HEK293 (cell line): Measurements from ENCODE around the gene NME5.
A peak's percentile ranks its signal among the peaks of the same experiment; 100 is the strongest.

Source experiments
- GLI2 ChIP-seq: fragments of 450-650 bp; formaldehyde crosslinking; IDR thresholded peaks from 2 replicates; pipeline ENCODE4; 2017; ENCODE audit warnings: missing biosample characterization, missing genetic modification characterization, low read depth, borderline replicate concordance
- KLF1 ChIP-seq: fragments of 450-650 bp; formaldehyde crosslinking; IDR thresholded peaks from 2 replicates; pipeline ENCODE4 v1.5.1; 2016; ENCODE audit warnings: missing biosample characterization, missing genetic modification characterization
- KLF7 ChIP-seq: fragments of 450-650 bp; formaldehyde crosslinking; IDR thresholded peaks from 2 replicates; pipeline ENCODE4 v1.5.1; 2016; ENCODE audit warnings: missing biosample characterization, missing genetic modification characterization, borderline replicate concordance
- SETDB1 ChIP-seq: IDR thresholded peaks from one replicate; pipeline ENCODE4 v1.6.1; 2017; ENCODE audit warnings: mild to moderate bottlenecking, low read length, moderate library complexity, mixed read lengths; ENCODE audit not compliant: insufficient read length
- YY1 ChIP-seq: fragments of 450-650 bp; formaldehyde crosslinking; IDR thresholded peaks from 2 replicates; pipeline ENCODE4 v1.5.1; 2018; ENCODE audit warnings: missing biosample characterization, missing genetic modification characterization
- ZFHX2 ChIP-seq: fragments of 450-650 bp; formaldehyde crosslinking; conservative IDR thresholded peaks from 2 replicates; pipeline ENCODE4 v1.5.1; 2016; ENCODE audit warnings: missing biosample characterization, missing genetic modification characterization
- ZFP3 ChIP-seq: fragments of 450-650 bp; formaldehyde crosslinking; IDR thresholded peaks from 2 replicates; pipeline ENCODE4 v1.5.1; 2016; ENCODE audit warnings: low read depth, missing biosample characterization, missing genetic modification characterization
- ZNF2 ChIP-seq: fragments of 450-650 bp; formaldehyde crosslinking; IDR thresholded peaks from 2 replicates; pipeline ENCODE4 v1.5.1; 2016; ENCODE audit warnings: missing biosample characterization, missing genetic modification characterization
- ZNF214 ChIP-seq: fragments of 450-650 bp; formaldehyde crosslinking; IDR thresholded peaks from 2 replicates; pipeline ENCODE4 v1.5.1; 2017; ENCODE audit warnings: missing biosample characterization, mild to moderate bottlenecking, missing genetic modification characterization, borderline replicate concordance
- ZNF223 ChIP-seq: fragments of 450-650 bp; formaldehyde crosslinking; IDR thresholded peaks from 2 replicates; pipeline ENCODE4 v1.5.1; 2016; ENCODE audit warnings: missing biosample characterization, missing genetic modification characterization
- ZNF274 ChIP-seq, 2 experiments: fragments of 200-500 bp in 1 of 2; fragments of 450-650 bp in 1 of 2; sonication (Bioruptor generic) in 1 of 2; formaldehyde crosslinking in 1 of 2; IDR thresholded peaks; 2 replicates each; pipeline versions ENCODE4 v1.5.1 to v1.6.1; 2014 to 2016; ENCODE audit warnings: borderline replicate concordance in 1 of 2, inconsistent platforms in 1 of 2, low read length in 1 of 2, missing biosample characterization in 1 of 2, missing genetic modification characterization in 1 of 2
- ZNF292 ChIP-seq: fragments of 450-650 bp; formaldehyde crosslinking; IDR thresholded peaks from 2 replicates; pipeline ENCODE4 v1.5.1; 2016; ENCODE audit warnings: low read depth, missing biosample characterization, missing genetic modification characterization, borderline replicate concordance
- ZNF350 ChIP-seq: fragments of 450-650 bp; formaldehyde crosslinking; IDR thresholded peaks from 2 replicates; pipeline ENCODE4 v1.5.0; 2017; ENCODE audit warnings: missing biosample characterization, mild to moderate bottlenecking, missing genetic modification characterization
- ZNF366 ChIP-seq: fragments of 450-650 bp; formaldehyde crosslinking; conservative IDR thresholded peaks from 2 replicates; pipeline ENCODE4 v1.5.1; 2016; ENCODE audit warnings: missing biosample characterization, missing genetic modification characterization
- ZNF426 ChIP-seq: fragments of 450-650 bp; formaldehyde crosslinking; IDR thresholded peaks from 2 replicates; pipeline ENCODE4 v1.5.1; 2017; ENCODE audit warnings: missing biosample characterization, missing genetic modification characterization, mild to moderate bottlenecking, inconsistent platforms, moderate library complexity
- ZNF521 ChIP-seq: fragments of 450-650 bp; formaldehyde crosslinking; IDR thresholded peaks from 2 replicates; pipeline ENCODE4 v1.5.1; 2017; ENCODE audit warnings: missing biosample characterization, mild to moderate bottlenecking, missing genetic modification characterization
- ZNF530 ChIP-seq: fragments of 450-650 bp; formaldehyde crosslinking; IDR thresholded peaks from 2 replicates; pipeline ENCODE4 v1.5.1; 2016; ENCODE audit warnings: low read depth, missing biosample characterization, missing genetic modification characterization
- ZNF555 ChIP-seq: fragments of 450-650 bp; formaldehyde crosslinking; conservative IDR thresholded peaks from 2 replicates; pipeline ENCODE4 v1.5.1; 2017; ENCODE audit warnings: missing biosample characterization, mild to moderate bottlenecking, missing genetic modification characterization, inconsistent platforms
- ZNF654 ChIP-seq: fragments of 450-650 bp; formaldehyde crosslinking; IDR thresholded peaks from 2 replicates; pipeline ENCODE4 v1.5.1; 2016; ENCODE audit warnings: low read depth, missing biosample characterization, missing genetic modification characterization
- ZNF701 ChIP-seq: fragments of 450-650 bp; formaldehyde crosslinking; IDR thresholded peaks from 2 replicates; pipeline ENCODE4 v1.5.1; 2016; ENCODE audit warnings: missing biosample characterization, missing genetic modification characterization
- ZNF776 ChIP-seq: fragments of 450-650 bp; formaldehyde crosslinking; IDR thresholded peaks from 2 replicates; pipeline ENCODE4 v1.5.0; 2017; ENCODE audit warnings: missing biosample characterization, missing genetic modification characterization, borderline replicate concordance
- ZNF785 ChIP-seq: fragments of 450-650 bp; formaldehyde crosslinking; IDR thresholded peaks from 2 replicates; pipeline ENCODE4 v1.5.1; 2016; ENCODE audit warnings: missing biosample characterization, missing genetic modification characterization
- TF ChIP-seq, protein P1 (sequence below): fragments of 450-650 bp; formaldehyde crosslinking; IDR thresholded peaks from 2 replicates; pipeline ENCODE4 v1.5.1; 2016; ENCODE audit warnings: missing biosample characterization, missing genetic modification characterization, borderline replicate concordance
- TF ChIP-seq, protein P2 (sequence below): fragments of 450-650 bp; formaldehyde crosslinking; IDR thresholded peaks from 2 replicates; pipeline ENCODE4 v1.5.1; 2016; ENCODE audit warnings: missing biosample characterization, missing genetic modification characterization
- TF ChIP-seq, protein P3 (sequence below): fragments of 450-650 bp; formaldehyde crosslinking; IDR thresholded peaks from 2 replicates; pipeline ENCODE4 v1.5.1; 2016; ENCODE audit warnings: missing biosample characterization, missing genetic modification characterization
- TF ChIP-seq, protein P4 (sequence below): IDR thresholded peaks from 2 replicates; pipeline ENCODE4 v1.6.1; 2011; ENCODE audit warnings: mild to moderate bottlenecking, low read depth, low read length, borderline replicate concordance
- TF ChIP-seq, protein P5 (sequence below): fragments of 450-650 bp; formaldehyde crosslinking; IDR thresholded peaks from 2 replicates; pipeline ENCODE4 v1.5.0; 2017; ENCODE audit warnings: missing biosample characterization, missing genetic modification characterization, borderline replicate concordance

The NME5 gene

DNA sequence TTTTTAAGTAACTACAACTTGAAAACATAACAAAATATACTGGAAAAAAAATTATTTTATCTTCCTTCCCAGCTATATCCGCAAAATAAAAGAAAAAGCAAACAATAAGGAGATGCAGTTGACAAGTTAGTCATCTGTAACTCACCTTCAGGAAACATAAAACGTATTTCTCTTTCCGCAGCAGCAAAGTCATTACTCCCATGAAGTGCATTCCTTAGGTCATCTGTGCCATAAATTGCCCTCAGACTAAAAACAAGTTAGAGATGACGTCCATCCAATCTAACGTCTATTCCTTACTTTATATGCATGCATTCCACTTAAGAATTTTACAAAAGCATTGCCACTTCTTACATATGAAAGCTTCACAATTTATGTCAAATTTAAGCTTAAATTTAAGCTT is 10.9 kb downstream of the NME5 start (continued):
- TF ChIP-seq ZNF223 (tag by site-specific recombination) (no peak), KLF7 (tag by site-specific recombination) (no peak), ZFP3 (no peak), ZNF785 (no peak), ZNF555 (tag by site-specific recombination) (no peak), GLI2 (tag by site-specific recombination) (no peak), ZNF530 (no peak), ZNF366 (tag by site-specific recombination) (peak; percentile 54), ZNF292 (tag by site-specific recombination) (no peak), ZNF426 (tag by site-specific recombination) (no peak), ZNF2 (tag by site-specific recombination) (no peak), ZNF521 (no peak), ZNF701 (no peak), SETDB1 (no peak), YY1 (tag by site-specific recombination) (no peak), ZNF214 (tag by site-specific recombination) (no peak), ZNF654 (tag by site-specific recombination) (no peak), KLF1 (tag by site-specific recombination) (no peak), ZNF274 (IDR thresholded peaks at IDR 0.05; ENCODE audit: low read length) (no peak), ZNF274 (tag by site-specific recombination; IDR thresholded peaks at IDR 0.05; ENCODE audit: borderline replicate concordance) (no peak), ZNF350 (tag by site-specific recombination) (no peak), ZNF776 (tag by site-specific recombination) (no peak), ZFHX2 (tag by site-specific recombination) (no peak)
- TF ChIP-seq, protein P1, sequence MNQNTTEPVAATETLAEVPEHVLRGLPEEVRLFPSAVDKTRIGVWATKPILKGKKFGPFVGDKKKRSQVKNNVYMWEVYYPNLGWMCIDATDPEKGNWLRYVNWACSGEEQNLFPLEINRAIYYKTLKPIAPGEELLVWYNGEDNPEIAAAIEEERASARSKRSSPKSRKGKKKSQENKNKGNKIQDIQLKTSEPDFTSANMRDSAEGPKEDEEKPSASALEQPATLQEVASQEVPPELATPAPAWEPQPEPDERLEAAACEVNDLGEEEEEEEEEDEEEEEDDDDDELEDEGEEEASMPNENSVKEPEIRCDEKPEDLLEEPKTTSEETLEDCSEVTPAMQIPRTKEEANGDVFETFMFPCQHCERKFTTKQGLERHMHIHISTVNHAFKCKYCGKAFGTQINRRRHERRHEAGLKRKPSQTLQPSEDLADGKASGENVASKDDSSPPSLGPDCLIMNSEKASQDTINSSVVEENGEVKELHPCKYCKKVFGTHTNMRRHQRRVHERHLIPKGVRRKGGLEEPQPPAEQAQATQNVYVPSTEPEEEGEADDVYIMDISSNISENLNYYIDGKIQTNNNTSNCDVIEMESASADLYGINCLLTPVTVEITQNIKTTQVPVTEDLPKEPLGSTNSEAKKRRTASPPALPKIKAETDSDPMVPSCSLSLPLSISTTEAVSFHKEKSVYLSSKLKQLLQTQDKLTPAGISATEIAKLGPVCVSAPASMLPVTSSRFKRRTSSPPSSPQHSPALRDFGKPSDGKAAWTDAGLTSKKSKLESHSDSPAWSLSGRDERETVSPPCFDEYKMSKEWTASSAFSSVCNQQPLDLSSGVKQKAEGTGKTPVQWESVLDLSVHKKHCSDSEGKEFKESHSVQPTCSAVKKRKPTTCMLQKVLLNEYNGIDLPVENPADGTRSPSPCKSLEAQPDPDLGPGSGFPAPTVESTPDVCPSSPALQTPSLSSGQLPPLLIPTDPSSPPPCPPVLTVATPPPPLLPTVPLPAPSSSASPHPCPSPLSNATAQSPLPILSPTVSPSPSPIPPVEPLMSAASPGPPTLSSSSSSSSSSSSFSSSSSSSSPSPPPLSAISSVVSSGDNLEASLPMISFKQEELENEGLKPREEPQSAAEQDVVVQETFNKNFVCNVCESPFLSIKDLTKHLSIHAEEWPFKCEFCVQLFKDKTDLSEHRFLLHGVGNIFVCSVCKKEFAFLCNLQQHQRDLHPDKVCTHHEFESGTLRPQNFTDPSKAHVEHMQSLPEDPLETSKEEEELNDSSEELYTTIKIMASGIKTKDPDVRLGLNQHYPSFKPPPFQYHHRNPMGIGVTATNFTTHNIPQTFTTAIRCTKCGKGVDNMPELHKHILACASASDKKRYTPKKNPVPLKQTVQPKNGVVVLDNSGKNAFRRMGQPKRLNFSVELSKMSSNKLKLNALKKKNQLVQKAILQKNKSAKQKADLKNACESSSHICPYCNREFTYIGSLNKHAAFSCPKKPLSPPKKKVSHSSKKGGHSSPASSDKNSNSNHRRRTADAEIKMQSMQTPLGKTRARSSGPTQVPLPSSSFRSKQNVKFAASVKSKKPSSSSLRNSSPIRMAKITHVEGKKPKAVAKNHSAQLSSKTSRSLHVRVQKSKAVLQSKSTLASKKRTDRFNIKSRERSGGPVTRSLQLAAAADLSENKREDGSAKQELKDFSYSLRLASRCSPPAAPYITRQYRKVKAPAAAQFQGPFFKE (tag by site-specific recombination) = no peak
- TF ChIP-seq, protein P2, sequence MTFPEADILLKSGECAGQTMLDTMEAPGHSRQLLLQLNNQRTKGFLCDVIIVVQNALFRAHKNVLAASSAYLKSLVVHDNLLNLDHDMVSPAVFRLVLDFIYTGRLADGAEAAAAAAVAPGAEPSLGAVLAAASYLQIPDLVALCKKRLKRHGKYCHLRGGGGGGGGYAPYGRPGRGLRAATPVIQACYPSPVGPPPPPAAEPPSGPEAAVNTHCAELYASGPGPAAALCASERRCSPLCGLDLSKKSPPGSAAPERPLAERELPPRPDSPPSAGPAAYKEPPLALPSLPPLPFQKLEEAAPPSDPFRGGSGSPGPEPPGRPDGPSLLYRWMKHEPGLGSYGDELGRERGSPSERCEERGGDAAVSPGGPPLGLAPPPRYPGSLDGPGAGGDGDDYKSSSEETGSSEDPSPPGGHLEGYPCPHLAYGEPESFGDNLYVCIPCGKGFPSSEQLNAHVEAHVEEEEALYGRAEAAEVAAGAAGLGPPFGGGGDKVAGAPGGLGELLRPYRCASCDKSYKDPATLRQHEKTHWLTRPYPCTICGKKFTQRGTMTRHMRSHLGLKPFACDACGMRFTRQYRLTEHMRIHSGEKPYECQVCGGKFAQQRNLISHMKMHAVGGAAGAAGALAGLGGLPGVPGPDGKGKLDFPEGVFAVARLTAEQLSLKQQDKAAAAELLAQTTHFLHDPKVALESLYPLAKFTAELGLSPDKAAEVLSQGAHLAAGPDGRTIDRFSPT = peak; percentile 55; the same call in 1 of the 2 replicates
- TF ChIP-seq, protein P3, sequence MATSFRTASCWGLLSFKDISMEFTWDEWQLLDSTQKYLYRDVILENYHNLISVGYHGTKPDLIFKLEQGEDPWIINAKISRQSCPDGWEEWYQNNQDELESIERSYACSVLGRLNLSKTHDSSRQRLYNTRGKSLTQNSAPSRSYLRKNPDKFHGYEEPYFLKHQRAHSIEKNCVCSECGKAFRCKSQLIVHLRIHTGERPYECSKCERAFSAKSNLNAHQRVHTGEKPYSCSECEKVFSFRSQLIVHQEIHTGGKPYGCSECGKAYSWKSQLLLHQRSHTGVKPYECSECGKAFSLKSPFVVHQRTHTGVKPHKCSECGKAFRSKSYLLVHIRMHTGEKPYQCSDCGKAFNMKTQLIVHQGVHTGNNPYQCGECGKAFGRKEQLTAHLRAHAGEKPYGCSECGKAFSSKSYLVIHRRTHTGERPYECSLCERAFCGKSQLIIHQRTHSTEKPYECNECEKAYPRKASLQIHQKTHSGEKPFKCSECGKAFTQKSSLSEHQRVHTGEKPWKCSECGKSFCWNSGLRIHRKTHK = no peak
- TF ChIP-seq, protein P4, sequence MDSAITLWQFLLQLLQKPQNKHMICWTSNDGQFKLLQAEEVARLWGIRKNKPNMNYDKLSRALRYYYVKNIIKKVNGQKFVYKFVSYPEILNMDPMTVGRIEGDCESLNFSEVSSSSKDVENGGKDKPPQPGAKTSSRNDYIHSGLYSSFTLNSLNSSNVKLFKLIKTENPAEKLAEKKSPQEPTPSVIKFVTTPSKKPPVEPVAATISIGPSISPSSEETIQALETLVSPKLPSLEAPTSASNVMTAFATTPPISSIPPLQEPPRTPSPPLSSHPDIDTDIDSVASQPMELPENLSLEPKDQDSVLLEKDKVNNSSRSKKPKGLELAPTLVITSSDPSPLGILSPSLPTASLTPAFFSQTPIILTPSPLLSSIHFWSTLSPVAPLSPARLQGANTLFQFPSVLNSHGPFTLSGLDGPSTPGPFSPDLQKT = no peak
- TF ChIP-seq, protein P5, sequence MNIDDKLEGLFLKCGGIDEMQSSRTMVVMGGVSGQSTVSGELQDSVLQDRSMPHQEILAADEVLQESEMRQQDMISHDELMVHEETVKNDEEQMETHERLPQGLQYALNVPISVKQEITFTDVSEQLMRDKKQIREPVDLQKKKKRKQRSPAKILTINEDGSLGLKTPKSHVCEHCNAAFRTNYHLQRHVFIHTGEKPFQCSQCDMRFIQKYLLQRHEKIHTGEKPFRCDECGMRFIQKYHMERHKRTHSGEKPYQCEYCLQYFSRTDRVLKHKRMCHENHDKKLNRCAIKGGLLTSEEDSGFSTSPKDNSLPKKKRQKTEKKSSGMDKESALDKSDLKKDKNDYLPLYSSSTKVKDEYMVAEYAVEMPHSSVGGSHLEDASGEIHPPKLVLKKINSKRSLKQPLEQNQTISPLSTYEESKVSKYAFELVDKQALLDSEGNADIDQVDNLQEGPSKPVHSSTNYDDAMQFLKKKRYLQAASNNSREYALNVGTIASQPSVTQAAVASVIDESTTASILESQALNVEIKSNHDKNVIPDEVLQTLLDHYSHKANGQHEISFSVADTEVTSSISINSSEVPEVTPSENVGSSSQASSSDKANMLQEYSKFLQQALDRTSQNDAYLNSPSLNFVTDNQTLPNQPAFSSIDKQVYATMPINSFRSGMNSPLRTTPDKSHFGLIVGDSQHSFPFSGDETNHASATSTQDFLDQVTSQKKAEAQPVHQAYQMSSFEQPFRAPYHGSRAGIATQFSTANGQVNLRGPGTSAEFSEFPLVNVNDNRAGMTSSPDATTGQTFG (tag by site-specific recombination) = no peak
